Nephron progenitor cell (in vitro differentiated cells): ENCODE data around the gene LIPA.

Experiments
- DNase-seq: peaks from one replicate; pipeline ENCODE4 v3.0.0; 2021
- H3K27ac Mint-ChIP-seq: 2 replicates; pipeline ENCODE4 v1.8.0; 2021; ENCODE audit warnings: mild to moderate bottlenecking, moderate library complexity, mixed read lengths
- H3K27me3 Mint-ChIP-seq: 2 replicates; pipeline ENCODE4 v1.8.0; 2021; ENCODE audit warnings: mild to moderate bottlenecking, low read depth, mixed read lengths; ENCODE audit not compliant: poor library complexity
- H3K36me3 Mint-ChIP-seq: 2 replicates; pipeline ENCODE4 v1.8.0; 2021; ENCODE audit warnings: low read depth, mixed read lengths
- H3K4me1 Mint-ChIP-seq: 2 replicates; pipeline ENCODE4 v1.8.0; 2021; ENCODE audit warnings: mixed read lengths
- H3K4me3 Mint-ChIP-seq: 2 replicates; pipeline ENCODE4 v1.8.0; 2021; ENCODE audit warnings: mild to moderate bottlenecking, moderate library complexity, mixed read lengths
- H3K9me3 Mint-ChIP-seq: 2 replicates; pipeline ENCODE4 v1.8.0; 2021; ENCODE audit warnings: mild to moderate bottlenecking, moderate library complexity, mixed read lengths
- CTCF ChIP-seq: fragments of 200-600 bp; sonication (generic); IDR thresholded peaks from 2 replicates; pipeline ENCODE4 v1.5.0; 2021; ENCODE audit warnings: antibody characterized with exemption

LIPA gene

DNA sequence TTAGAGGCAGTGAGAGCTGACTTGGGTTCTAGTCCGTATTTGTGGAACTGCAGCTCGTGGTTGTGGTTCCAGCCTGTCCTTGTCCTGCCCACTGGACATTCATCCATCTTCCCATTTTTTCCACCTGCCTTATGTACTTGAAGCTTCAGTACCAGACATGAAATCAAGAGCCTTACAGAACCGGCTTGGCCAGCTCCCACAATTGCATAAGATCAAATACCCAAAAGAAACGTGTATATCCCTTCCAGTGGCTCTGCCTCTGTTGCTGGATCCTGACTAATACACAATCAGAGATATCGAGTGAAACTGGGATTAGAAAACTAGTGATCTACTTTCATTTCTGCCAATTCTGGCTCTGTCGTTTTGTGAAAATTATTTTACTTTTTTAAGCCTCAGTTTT lies 23.8 kb upstream of the LIPA start:
- no peak for TF ChIP-seq CTCF
- H3K36me3 Mint-ChIP-seq: no peaks in the 10 kb centered on the region
- H3K27ac Mint-ChIP-seq: no peak overlapping the region
- peaks cover 18% of the 10 kb centered on the region for H3K4me1 Mint-ChIP-seq
- no peaks in the 10 kb centered on the region for H3K9me3 Mint-ChIP-seq
- H3K27me3 Mint-ChIP-seq: peaks cover 6% of the 10 kb centered on the region
- no peak for DNase-seq
- H3K4me3 Mint-ChIP-seq: no peak overlapping the region

- no peak for DNase-seq
- H3K4me3 Mint-ChIP-seq: no peak overlapping the region
- peaks cover 7% of the 10 kb centered on the region for H3K27me3 Mint-ChIP-seq
- peaks cover 13% of the 10 kb centered on the region for H3K4me1 Mint-ChIP-seq
- no peak for TF ChIP-seq CTCF
- no peaks in the 10 kb centered on the region for H3K9me3 Mint-ChIP-seq
- H3K27ac Mint-ChIP-seq: no peak overlapping the region
- H3K36me3 Mint-ChIP-seq: no peaks in the 10 kb centered on the region
Observed at GRCh38 chr10:89274928-89275327, 23.4 kb upstream of the LIPA start.

DNA sequence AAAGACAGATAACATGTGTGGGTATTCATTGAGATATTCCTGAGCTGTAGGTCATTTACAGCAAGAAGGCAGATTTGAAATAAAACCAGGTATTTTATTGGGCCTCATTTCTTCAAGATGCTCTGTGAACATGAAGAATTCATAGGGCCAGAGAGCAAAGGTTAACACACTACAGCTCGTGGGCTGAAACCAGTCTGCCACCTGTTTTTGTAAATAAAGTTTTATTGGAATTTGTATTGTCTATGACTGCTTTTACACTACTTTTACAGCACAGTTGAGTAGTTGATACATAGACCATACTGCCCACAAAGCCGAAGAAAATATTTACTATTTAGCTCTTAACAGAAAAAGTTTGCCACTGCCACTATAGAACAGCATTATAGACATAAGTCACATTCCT lies 22.1 kb upstream of the LIPA start:
- TF ChIP-seq CTCF: no peak
- H3K27ac Mint-ChIP-seq: no peak overlapping the region
- peaks cover 7% of the 10 kb centered on the region for H3K27me3 Mint-ChIP-seq
- H3K4me3 Mint-ChIP-seq: no peak overlapping the region
- no peak for DNase-seq
- no peaks in the 10 kb centered on the region for H3K9me3 Mint-ChIP-seq
- H3K36me3 Mint-ChIP-seq: no peaks in the 10 kb centered on the region
- peaks cover 7% of the 10 kb centered on the region for H3K4me1 Mint-ChIP-seq

GRCh38 chr10:89271532-89271931 lies 20.0 kb upstream of the LIPA start:
- H3K27ac Mint-ChIP-seq: no peak overlapping the region
- no peak overlapping the region for H3K4me3 Mint-ChIP-seq
- no peaks in the 10 kb centered on the region for H3K9me3 Mint-ChIP-seq
- peaks cover 7% of the 10 kb centered on the region for H3K27me3 Mint-ChIP-seq
- TF ChIP-seq CTCF: no peak
- DNase-seq: no peak
- no peaks in the 10 kb centered on the region for H3K36me3 Mint-ChIP-seq
- peaks cover 4% of the 10 kb centered on the region for H3K4me1 Mint-ChIP-seq

- H3K27ac Mint-ChIP-seq: no peak overlapping the region
- H3K4me1 Mint-ChIP-seq: peaks cover 4% of the 10 kb centered on the region
Observed at GRCh38 chr10:89270153-89270483, 18.5 kb upstream of the LIPA start.

More at GRCh38 chr10:89270153-89270483, 18.5 kb upstream of the LIPA start:
- DNase-seq: no peak
- H3K9me3 Mint-ChIP-seq: no peaks in the 10 kb centered on the region
- H3K27me3 Mint-ChIP-seq: peaks cover 7% of the 10 kb centered on the region
- no peaks in the 10 kb centered on the region for H3K36me3 Mint-ChIP-seq
- no peak for TF ChIP-seq CTCF
- no peak overlapping the region for H3K4me3 Mint-ChIP-seq
